HepG2 (cell line): ENCODE results near the gene ACTN4. TPM values are rescaled to one million over a fixed set of nuclear protein-coding genes. Genes with fewer than 3 reads are reported as not detected.

Experiments used
- ATAC-seq: fragments of 200-7000 bp; cut with Tn5 transposase; 3 replicates; pipeline ENCODE4 v1.9.1; 2020; ENCODE audit warnings: mild to moderate bottlenecking, moderate library complexity
- BruUV-seq: library from RNA; stranded (reverse); fragments of 400-500 nt; replicated peaks from 2 replicates; lab custom pipeline; 2021; lab: Mats Ljungman, UMichigan
- CTCF ChIA-PET: fragments of 300-600 bp; formaldehyde crosslinking; extraction: SDS; loops from one replicate; lab custom pipeline; 2021; ENCODE audit warnings: low total read pairs, inconsistent platforms, low intra/inter-chr PET ratio; lab: Yijun Ruan, JAX
- POLR2A ChIA-PET: fragments of 350-600 bp; sonication (Branson Sonifier 250); formaldehyde crosslinking; loops from one replicate; lab custom pipeline; 2020; ENCODE audit warnings: antibody characterized with exemption, inconsistent platforms; lab: Yijun Ruan, JAX
- DNase-seq: peaks from one replicate; pipeline ENCODE4 v3.0.0-alpha.2; 2015; ENCODE audit warnings: low spot score
- FAIRE-seq: peaks from 3 replicates; lab custom pipeline; 2011; peaks lifted over from hg19 to GRCh38; lab: Jason Lieb, UNC
- H2AFZ ChIP-seq: one replicate; pipeline ENCODE4 v1.6.1; 2011; ENCODE audit warnings: low read length, inconsistent platforms
- H3K27ac ChIP-seq: fragments of 300-600 bp; 3 replicates; pipeline ENCODE4 v1.8.0; 2011; ENCODE audit warnings: mixed run types, mild to moderate bottlenecking, mixed read lengths, low read length, inconsistent platforms; ENCODE audit not compliant: insufficient read depth; ENCODE audit errors: extremely low read length
- H3K27me3 ChIP-seq, 2 experiments: fragments of 200-600 bp in 1 of 2; 2 replicates in 1 of 2; 3 replicates in 1 of 2; pipeline versions ENCODE4 v1.6.0 to v1.8.0; 2011; ENCODE audit warnings: low read length in 2 of 2, mild to moderate bottlenecking in 2 of 2, moderate library complexity in 2 of 2, inconsistent platforms in 1 of 2; ENCODE audit not compliant: insufficient read depth in 2 of 2, control insufficient read depth in 1 of 2
- H3K36me3 ChIP-seq, 2 experiments: fragments of 200-600 bp in 1 of 2; replicated peaks in 1 of 2; 2 replicates in 1 of 2; 3 replicates in 1 of 2; pipeline versions ENCODE4 v1.5.1 to v1.8.0; 2011; ENCODE audit warnings: low read length in 2 of 2, inconsistent platforms in 1 of 2; ENCODE audit not compliant: insufficient read depth in 2 of 2, control insufficient read depth in 1 of 2
- H3K4me1 ChIP-seq: 2 replicates; pipeline ENCODE4 v1.5.1; 2012; ENCODE audit warnings: low read length, inconsistent platforms; ENCODE audit not compliant: insufficient read depth
- H3K4me2 ChIP-seq: 2 replicates; pipeline ENCODE4 v1.6.0; 2011; ENCODE audit warnings: low read depth, low read length, inconsistent platforms
- H3K4me3 ChIP-seq, 3 experiments: fragments of 200-600 bp in 1 of 3; sonication (generic), shearing (Covaris generic) in 1 of 3; replicated peaks in 1 of 3; 2 replicates each; pipeline ENCODE4 v1.5.1; 2011 to 2016; ENCODE audit warnings: low read length in 3 of 3, inconsistent platforms in 2 of 3, low read depth in 2 of 3, mild to moderate bottlenecking in 2 of 3, control low read depth in 1 of 3, mixed read lengths in 1 of 3; ENCODE audit not compliant: insufficient read depth in 1 of 3
- H3K79me2 ChIP-seq: one replicate; pipeline ENCODE4 v1.6.1; 2011; ENCODE audit warnings: low read length, inconsistent platforms; ENCODE audit not compliant: insufficient read depth
- H3K9ac ChIP-seq: 2 replicates; pipeline ENCODE4 v1.6.0; 2011; ENCODE audit warnings: mild to moderate bottlenecking, low read depth, low read length, inconsistent platforms; ENCODE audit not compliant: insufficient read depth
- H3K9me3 ChIP-seq: 2 replicates; pipeline ENCODE4 v1.5.1; 2012; ENCODE audit warnings: mild to moderate bottlenecking, low read length
- H4K20me1 ChIP-seq: 2 replicates; pipeline ENCODE4 v1.6.0; 2011; ENCODE audit warnings: inconsistent platforms, mild to moderate bottlenecking, low read length, moderate library complexity; ENCODE audit not compliant: insufficient read depth
- AGO2 ChIP-seq: fragments of 200-400 bp; formaldehyde crosslinking; optimal IDR thresholded peaks from 2 replicates; pipeline ENCODE3; 2017; ENCODE audit warnings: mild to moderate bottlenecking, low read depth, low read length, moderate library complexity
- CBX1 ChIP-seq: IDR thresholded peaks from one replicate; pipeline ENCODE4 v1.6.1; 2016; ENCODE audit warnings: antibody characterized with exemption, low read depth
- CTCF ChIP-seq: sonication (generic); formaldehyde crosslinking; IDR thresholded peaks from 2 replicates; pipeline ENCODE4 v1.5.0; 2020; ENCODE audit warnings: mild to moderate bottlenecking, missing genetic modification reagents, moderate library complexity
- KDM5A ChIP-seq: fragments of 200-600 bp; sonication (generic); IDR thresholded peaks from 2 replicates; pipeline ENCODE4 v1.7.0; 2018; ENCODE audit warnings: antibody characterized with exemption, mild to moderate bottlenecking, low read length, borderline replicate concordance
- KLF16 ChIP-seq, 2 experiments: sonication (generic) in 1 of 2; formaldehyde crosslinking in 1 of 2; IDR thresholded peaks; 2 replicates each; pipeline versions ENCODE4 v1.6.1 to v1.8.0; 2016 to 2023; ENCODE audit warnings: missing genetic modification reagents in 2 of 2, missing compliant biosample characterization in 1 of 2
- SP1 ChIP-seq, 2 experiments: fragments of 450-650 bp in 1 of 2; sonication (generic) in 1 of 2; formaldehyde crosslinking in 1 of 2; IDR thresholded peaks; 2 replicates each; pipeline versions ENCODE4 v1.4.0 to v1.6.1; 2016 to 2020; ENCODE audit warnings: missing genetic modification reagents in 1 of 2
- TP53 ChIP-seq: sonication (generic); formaldehyde crosslinking; conservative IDR thresholded peaks from 2 replicates; pipeline ENCODE4 v1.4.0; 2020; ENCODE audit warnings: missing genetic modification reagents
- ZBTB39 ChIP-seq: sonication (generic); formaldehyde crosslinking; IDR thresholded peaks from 2 replicates; pipeline ENCODE4 v1.5.0; 2020; ENCODE audit warnings: missing genetic modification reagents
- ZNF10 ChIP-seq: sonication (generic); formaldehyde crosslinking; IDR thresholded peaks from 2 replicates; pipeline ENCODE4 v1.4.0; 2020; ENCODE audit warnings: mild to moderate bottlenecking, low read depth, missing genetic modification reagents, borderline replicate concordance
- ZNF570 ChIP-seq: sonication (generic); formaldehyde crosslinking; IDR thresholded peaks from 2 replicates; pipeline ENCODE4 v1.4.0; 2020; ENCODE audit warnings: mild to moderate bottlenecking, missing genetic modification reagents, borderline replicate concordance
- WGBS: methylation state at CpG from one replicate; pipeline ENCODE4 v1.1.6; 2017; ENCODE audit warnings: low lambda C conversion rate; 5-methylcytosine and 5-hydroxymethylcytosine counted together
- in situ Hi-C: cut with HindIII; loops from 2 replicates; pipeline ENCODE4 v1.10.0; 2017; ENCODE audit warnings: low pct_unique_long_range_greater_than_20kb; ENCODE audit not compliant: extremely low pct_ligation_motif_present
- intact Hi-C: fragments of 100-400 bp; cut with micrococcal nuclease; formaldehyde crosslinking; loops from one replicate; pipeline ENCODE4 v1.10.0; 2022; ENCODE audit not compliant: unreplicated experiment
- polyA plus RNA-seq, 8 experiments: library from polyadenylated mRNA; depleted of rRNA in 3 of 8; stranded (reverse) in 7 of 8; unstranded in 1 of 8; fragments of >200 nt; fragmentation: Illumina TruSeq in 4 of 8; extraction: Trizol in 4 of 8; gene quantifications; 2 replicates each; pipeline versions ENCODE4 v1.2.1 to v1.2.3, GENCODE V29; 2011 to 2016; ENCODE audit warnings: low read depth in 4 of 8, missing spikeins in 1 of 8, mixed read lengths in 1 of 8; ENCODE audit not compliant: insufficient read depth in 1 of 8
- total RNA-seq, 5 experiments: library from RNA; depleted of rRNA; stranded (reverse); fragments of >200 nt; fragmentation: Illumina TruSeq; extraction: Trizol; gene quantifications; 2 replicates each; pipeline ENCODE4 v1.2.3, GENCODE V29; 2016; ENCODE audit warnings: low read depth in 1 of 5
- TF ChIP-seq, protein P1 (sequence below): sonication (generic); formaldehyde crosslinking; IDR thresholded peaks from 2 replicates; pipeline ENCODE4 v1.5.0; 2020; ENCODE audit warnings: mild to moderate bottlenecking, missing genetic modification reagents

ACTN4 gene
- total and polyA plus RNA-seq, 2 of the 13 experiments (the other 11 are each of a cell fraction or from before 2014, with no cell fraction given), result 171 to 192 TPM

GRCh38 chr19:38698225-38699026, 51.0 kb downstream of the ACTN4 start:
- Histone ChIP-seq H3K4me3 (no peak overlapping the region), H4K20me1 (0 out of 2 replicates have a peak, but pooled peaks cover 6% of the 10 kb centered on the region)
- TF ChIP-seq SP1 (IDR thresholded peaks at IDR 0.05) (no peak), SP1 (CRISPR knock-in tag; IDR thresholded peaks at IDR 0.05) (no peak), KDM5A (no peak), CTCF (CRISPR knock-in tag) (0 out of 2 replicates have a peak, but pooled peaks have one; percentile 13), TP53 (CRISPR knock-in tag) (no peak), CBX1 (no peak), ZBTB39 (CRISPR knock-in tag) (no peak), ZNF10 (no peak), AGO2 (peak; percentile 74), ZNF570 (no peak), KLF16 (CRISPR knock-in tag; IDR thresholded peaks at IDR 0.05) (no peak)
- TF ChIP-seq, protein P1, sequence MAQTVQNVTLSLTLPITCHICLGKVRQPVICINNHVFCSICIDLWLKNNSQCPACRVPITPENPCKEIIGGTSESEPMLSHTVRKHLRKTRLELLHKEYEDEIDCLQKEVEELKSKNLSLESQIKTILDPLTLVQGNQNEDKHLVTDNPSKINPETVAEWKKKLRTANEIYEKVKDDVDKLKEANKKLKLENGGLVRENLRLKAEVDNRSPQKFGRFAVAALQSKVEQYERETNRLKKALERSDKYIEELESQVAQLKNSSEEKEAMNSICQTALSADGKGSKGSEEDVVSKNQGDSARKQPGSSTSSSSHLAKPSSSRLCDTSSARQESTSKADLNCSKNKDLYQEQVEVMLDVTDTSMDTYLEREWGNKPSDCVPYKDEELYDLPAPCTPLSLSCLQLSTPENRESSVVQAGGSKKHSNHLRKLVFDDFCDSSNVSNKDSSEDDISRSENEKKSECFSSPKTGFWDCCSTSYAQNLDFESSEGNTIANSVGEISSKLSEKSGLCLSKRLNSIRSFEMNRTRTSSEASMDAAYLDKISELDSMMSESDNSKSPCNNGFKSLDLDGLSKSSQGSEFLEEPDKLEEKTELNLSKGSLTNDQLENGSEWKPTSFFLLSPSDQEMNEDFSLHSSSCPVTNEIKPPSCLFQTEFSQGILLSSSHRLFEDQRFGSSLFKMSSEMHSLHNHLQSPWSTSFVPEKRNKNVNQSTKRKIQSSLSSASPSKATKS, result no peak
- TF ChIP-seq, all 625 proteins: peak for 2
- H3K36me3 ChIP-seq, result peaks cover 30 to 54% of the 10 kb centered on the region in 2 experiments
- H2AFZ ChIP-seq, result no peak overlapping the region
- ATAC-seq (no peak), FAIRE-seq (no peak), DNase-seq (no peak)
- peaks cover 100% of the 10 kb centered on the region for H3K4me1 ChIP-seq
- intact Hi-C loops, result no loop called here
- no peaks in the 10 kb centered on the region for H3K9me3 ChIP-seq
- in situ Hi-C loops, result no loop called here
- H3K27ac ChIP-seq, result peak overlapping the region; percentile 42
- H3K9ac ChIP-seq, result no peak overlapping the region
- no peaks in the 10 kb centered on the region for H3K27me3 ChIP-seq
- ChIA-PET POLR2A (interaction anchor here (1.3 to 3.6 kb wide), 3 partner anchors 12 to 50 kb away, joined by 4 to 63 read pairs (median 26); partner anchors contain the start of gene ACTN4), CTCF (no interaction called here)
- BruUV-seq, result no TSS peak
- no peak overlapping the region for H3K4me2 ChIP-seq
- H3K79me2 ChIP-seq, result peaks cover 79% of the 10 kb centered on the region
- 97% methylated on average over 15 of the region's 22 CpGs for WGBS
